Ovary (tissue), 9 donors: ENCODE results near the gene MUSTN1. TPM values are rescaled to one million over a fixed set of nuclear protein-coding genes. Genes with fewer than 3 reads are reported as not detected.

Source experiments
- DNase-seq, 5 donors: peaks; one replicate each; pipeline ENCODE4 v3.0.0-alpha.2; 2019 to 2020
- H3K27ac ChIP-seq, 2 donors: fragments of 200-600 bp; one replicate each; pipeline versions ENCODE4 v1.5.1 to v1.8.0; 2019 to 2022
- H3K27me3 ChIP-seq: fragments of 200-600 bp; one replicate; pipeline ENCODE4 v1.8.0; 2022
- H3K36me3 ChIP-seq: fragments of 200-600 bp; sonication (generic); one replicate; pipeline ENCODE4 v1.5.1; 2019
- H3K4me1 ChIP-seq: one replicate; pipeline ENCODE4 v1.8.1; 2013; ENCODE audit warnings: mild to moderate bottlenecking, moderate library complexity; ENCODE audit not compliant: insufficient read depth
- H3K4me3 ChIP-seq: fragments of 200-600 bp; sonication (generic); one replicate; pipeline ENCODE4 v1.5.1; 2017
- H3K9me3 ChIP-seq, 2 donors: fragments of 200-600 bp in 1 of 2; sonication (generic) in 1 of 2; one replicate each; pipeline versions ENCODE4 v1.5.1 to v1.8.1; 2013 to 2019; ENCODE audit warnings: mild to moderate bottlenecking in 1 of 2, moderate library complexity in 1 of 2
- EP300 ChIP-seq: sonication (generic); formaldehyde crosslinking; IDR thresholded peaks from one replicate; pipeline ENCODE4 v1.6.1; 2017; ENCODE audit warnings: antibody characterized with exemption
- POLR2A ChIP-seq: fragments of 450-650 bp; IDR thresholded peaks from one replicate; pipeline ENCODE4 v1.6.1; 2017; ENCODE audit warnings: antibody characterized with exemption, mild to moderate bottlenecking, moderate library complexity
- WGBS, 3 donors: extraction: QIAGEN DNeasy Blood & Tissue Kit in 1 of 3; methylation state at CpG; one replicate each; pipeline versions ENCODE4 v1.1.5 to v1.1.7; 2013 to 2017; 5-methylcytosine and 5-hydroxymethylcytosine counted together
- intact Hi-C, 4 donors: fragments of 100-400 bp; cut with DNase I; formaldehyde crosslinking; loops; one replicate each; pipeline versions ENCODE4 v1.11.0 to v1.15.1; 2022 to 2023
- polyA plus RNA-seq, 2 donors: library from polyadenylated mRNA; stranded (reverse); fragments of 200-250 nt in 1 of 2; fragments of 350-450 nt in 1 of 2; fragmentation: Illumina TruSeq in 1 of 2; extraction: RNeasy Lipid Tissue Mini Kit (QIAGEN cat#74804) in 1 of 2; gene quantifications; one replicate each; pipeline ENCODE4 v1.2.3, GENCODE V29; 2013 to 2014
- total RNA-seq, 7 donors: library from RNA; depleted of rRNA in 2 of 7; stranded (reverse); fragments of >200 nt in 2 of 7; fragmentation: NEBNext Ultra II Directional in 3 of 7; extraction: Animal tissue kit (Norgen Biotek cat#: 25700) in 3 of 7; gene quantifications; one replicate each; pipeline versions ENCODE4 v1.1.0 to v1.2.4, GENCODE V29; 2016 to 2023
- TF ChIP-seq, protein P1 (sequence below), 3 donors: fragments of 450-650 bp in 2 of 3; fragments of 200-600 bp in 1 of 3; IDR thresholded peaks; one replicate each; pipeline versions ENCODE4 v1.5.1 to v1.8.0; 2016 to 2022; ENCODE audit warnings: antibody characterized with exemption in 3 of 3, mild to moderate bottlenecking in 1 of 3
- donor health status: DM: no; HTN: no; CAD: no; lungs with moderate emphysema.
- donor health status: DM: no; HTN: no; CAD: no.
- donor health status: Bipolar disorder and iron deficiency.
- donor health status: DM: yes; HTN: yes; CAD: no.
- donor health status: DM: no; HTN: no; CAD: no.
- donor health status: DM: yes; HTN: yes; CAD: no.

Gene MUSTN1
- total and polyA plus RNA-seq, 9 donors = 2.2 to 30.0 (median 8.6) TPM

DNA sequence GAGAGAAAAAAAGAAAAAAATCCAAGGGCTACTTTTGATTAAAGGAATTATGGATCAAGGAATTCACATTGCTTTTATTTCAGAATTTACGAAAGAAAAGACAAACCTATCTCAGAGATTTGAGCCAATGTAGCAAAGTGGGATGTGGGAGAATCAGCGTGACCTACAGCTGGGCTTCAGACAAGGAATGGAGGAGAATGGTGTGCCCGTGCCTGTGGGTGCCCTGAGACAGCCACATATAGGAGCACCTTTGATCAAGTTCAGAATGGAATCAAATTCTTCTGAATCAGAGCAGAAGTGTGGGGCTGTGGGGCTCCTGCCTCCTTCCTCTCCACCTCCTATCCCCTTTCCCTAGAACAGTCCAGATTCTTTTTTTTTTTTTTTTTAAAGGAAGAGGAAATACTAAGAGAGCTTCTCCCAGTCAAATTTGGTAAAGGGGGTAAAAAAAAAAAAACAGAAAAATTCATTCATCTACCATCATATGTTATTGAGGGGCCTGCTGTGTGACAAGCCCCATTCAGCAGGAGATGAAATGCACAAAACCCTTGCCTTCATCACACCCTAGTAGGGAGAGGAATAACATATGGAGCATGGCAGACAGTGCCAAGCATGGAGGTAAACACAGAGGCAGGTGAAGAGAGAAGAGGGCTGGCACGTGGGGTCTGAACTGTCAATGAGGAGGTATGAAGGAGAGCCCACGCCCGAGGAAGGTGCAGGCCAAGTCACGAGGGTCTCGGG is 25.0 kb upstream of the MUSTN1 start:
- WGBS, 3 donors = 76 to 87% (median 79%) methylated on average over 8 of the region's 8 CpGs
- no peaks in the 10 kb centered on the region for H3K36me3 ChIP-seq
- no peak overlapping the region for H3K27ac ChIP-seq
- intact Hi-C loops = no loop called here
- no peaks in the 10 kb centered on the region for H3K4me1 ChIP-seq
- H3K4me3 ChIP-seq = no peak overlapping the region
- no peaks in the 10 kb centered on the region for H3K9me3 ChIP-seq
- DNase-seq = no peak
- TF ChIP-seq POLR2A (no peak), EP300 (no peak)
- TF ChIP-seq, protein P1, sequence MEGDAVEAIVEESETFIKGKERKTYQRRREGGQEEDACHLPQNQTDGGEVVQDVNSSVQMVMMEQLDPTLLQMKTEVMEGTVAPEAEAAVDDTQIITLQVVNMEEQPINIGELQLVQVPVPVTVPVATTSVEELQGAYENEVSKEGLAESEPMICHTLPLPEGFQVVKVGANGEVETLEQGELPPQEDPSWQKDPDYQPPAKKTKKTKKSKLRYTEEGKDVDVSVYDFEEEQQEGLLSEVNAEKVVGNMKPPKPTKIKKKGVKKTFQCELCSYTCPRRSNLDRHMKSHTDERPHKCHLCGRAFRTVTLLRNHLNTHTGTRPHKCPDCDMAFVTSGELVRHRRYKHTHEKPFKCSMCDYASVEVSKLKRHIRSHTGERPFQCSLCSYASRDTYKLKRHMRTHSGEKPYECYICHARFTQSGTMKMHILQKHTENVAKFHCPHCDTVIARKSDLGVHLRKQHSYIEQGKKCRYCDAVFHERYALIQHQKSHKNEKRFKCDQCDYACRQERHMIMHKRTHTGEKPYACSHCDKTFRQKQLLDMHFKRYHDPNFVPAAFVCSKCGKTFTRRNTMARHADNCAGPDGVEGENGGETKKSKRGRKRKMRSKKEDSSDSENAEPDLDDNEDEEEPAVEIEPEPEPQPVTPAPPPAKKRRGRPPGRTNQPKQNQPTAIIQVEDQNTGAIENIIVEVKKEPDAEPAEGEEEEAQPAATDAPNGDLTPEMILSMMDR (IDR thresholded peaks at IDR 0.05) = no peak
- no peaks in the 10 kb centered on the region for H3K27me3 ChIP-seq

DNA sequence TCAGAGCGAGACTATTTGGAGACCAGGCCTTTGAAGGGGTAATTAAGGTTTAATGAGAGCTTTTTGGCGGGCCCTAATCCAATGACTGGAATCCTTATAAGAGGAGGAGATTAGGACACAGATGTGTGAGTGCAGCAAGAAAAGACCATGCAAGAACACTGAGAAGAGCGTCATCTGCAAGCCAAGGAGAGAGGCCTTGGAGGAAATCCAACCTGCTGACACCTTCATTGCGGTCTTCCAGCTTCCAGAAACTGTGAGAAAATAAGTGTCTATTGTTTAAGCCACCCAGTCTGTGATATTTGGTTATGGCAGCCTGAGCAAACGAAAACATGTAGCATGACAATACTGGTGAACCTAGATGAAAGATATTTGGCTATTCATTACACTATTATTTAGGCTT is 23.0 kb upstream of the MUSTN1 start:
- H3K9me3 ChIP-seq = no peaks in the 10 kb centered on the region
- H3K27me3 ChIP-seq = no peaks in the 10 kb centered on the region
- H3K4me3 ChIP-seq = no peak overlapping the region
- DNase-seq = no peak
- H3K36me3 ChIP-seq = no peaks in the 10 kb centered on the region
- no peaks in the 10 kb centered on the region for H3K4me1 ChIP-seq
- no peak overlapping the region for H3K27ac ChIP-seq
- 90 to 96% (median 95%) methylated on average over 5 of the region's 5 CpGs for WGBS, 3 donors
- TF ChIP-seq EP300 (no peak), POLR2A (no peak)
- TF ChIP-seq, protein P1 (IDR thresholded peaks at IDR 0.05) = no peak
- intact Hi-C loops = loop anchor here in 1 of 4 donors (2.0 kb wide), 1 partner anchor 47 kb away; no protein-coding TSS in a partner anchor

DNA sequence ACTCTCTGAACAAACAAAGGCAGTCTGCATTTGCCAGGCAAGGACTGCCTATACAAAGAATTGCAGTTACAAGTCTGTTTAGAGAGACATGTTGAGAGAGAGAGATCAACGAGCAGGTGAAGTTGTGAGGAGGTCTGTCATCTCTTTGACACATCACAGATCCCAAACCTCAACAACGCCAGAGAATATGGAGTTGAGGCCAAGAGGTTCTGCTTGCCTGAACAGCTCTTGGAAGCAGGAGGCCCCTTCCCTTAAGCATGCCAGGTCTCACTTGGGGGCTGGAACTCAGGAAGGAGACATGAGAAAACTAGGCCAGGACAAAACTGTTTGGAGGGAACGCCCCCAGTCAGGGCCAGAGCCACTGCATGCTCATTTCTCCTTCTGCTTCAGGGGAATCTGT is 22.3 kb upstream of the MUSTN1 start:
- Histone ChIP-seq H3K27ac (no peak overlapping the region), H3K4me3 (no peak overlapping the region), H3K9me3 (no peaks in the 10 kb centered on the region), H3K4me1 (no peaks in the 10 kb centered on the region), H3K36me3 (no peaks in the 10 kb centered on the region), H3K27me3 (no peaks in the 10 kb centered on the region)
- TF ChIP-seq, protein P1 (IDR thresholded peaks at IDR 0.05) = no peak
- TF ChIP-seq EP300 = no peak
- TF ChIP-seq POLR2A = no peak
- intact Hi-C loops = loop anchor here in 1 of 4 donors (2.0 kb wide), 1 partner anchor 48 kb away; no protein-coding TSS in a partner anchor
- 76 to 87% (median 86%) methylated on average over 3 of the region's 3 CpGs for WGBS, 3 donors
- DNase-seq = no peak

DNA sequence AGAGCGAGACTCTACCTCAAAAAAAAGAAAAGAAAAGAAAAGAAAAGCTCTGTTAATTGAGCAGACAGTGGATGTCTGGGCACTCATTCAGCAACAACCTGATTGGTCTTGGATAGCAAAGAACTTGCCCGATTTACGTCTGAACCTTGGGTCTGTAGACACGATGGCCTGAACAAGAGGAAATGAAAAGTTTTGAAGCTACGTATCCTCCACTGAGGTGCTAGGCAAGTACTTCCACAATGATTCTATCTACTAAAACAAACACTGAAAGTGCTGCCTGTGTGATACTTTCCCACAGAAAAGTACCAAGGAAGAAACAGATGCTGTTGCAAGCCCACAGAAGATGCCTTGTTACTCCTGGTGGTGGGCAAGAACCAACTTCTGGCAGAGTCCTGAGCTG is 21.8 kb upstream of the MUSTN1 start:
- H3K36me3 ChIP-seq = no peaks in the 10 kb centered on the region
- H3K27me3 ChIP-seq = no peaks in the 10 kb centered on the region
- intact Hi-C loops = loop anchor here in 1 of 4 donors (2.0 kb wide), 1 partner anchor 48 kb away; no protein-coding TSS in a partner anchor
- no peak for DNase-seq
- 89 to 90% (median 90%) methylated on average over 5 of the region's 5 CpGs for WGBS, 3 donors
- no peaks in the 10 kb centered on the region for H3K9me3 ChIP-seq
- H3K4me3 ChIP-seq = no peak overlapping the region
- TF ChIP-seq EP300 (no peak), POLR2A (no peak)
- TF ChIP-seq, protein P1 (IDR thresholded peaks at IDR 0.05) = no peak
- H3K4me1 ChIP-seq = no peaks in the 10 kb centered on the region
- no peak overlapping the region for H3K27ac ChIP-seq
